A172 (cell line): ENCODE data around the gene ZFAND3. TPM values are rescaled to one million over a fixed set of nuclear protein-coding genes. Genes with fewer than 3 reads are reported as not detected.

Experiments
- DNase-seq: peaks from one replicate; pipeline ENCODE4 v3.0.0-alpha.2; 2015; ENCODE audit warnings: low spot score
- total RNA-seq: library from RNA; depleted of rRNA; stranded (reverse); fragments of >200 nt; shearing (Covaris generic); gene quantifications from 2 replicates; pipeline ENCODE4 v1.2.3, GENCODE V29; 2014

The ZFAND3 gene
- total RNA-seq, 1 experiment from 2014 or later = 10.0 TPM

GRCh38 chr6:37827603-37828265 lies 8.2 kb downstream of the ZFAND3 start:
- no peak for DNase-seq

- DNase-seq = no peak
Measured at GRCh38 chr6:37830225-37830624, 10.7 kb downstream of the ZFAND3 start.

GRCh38 chr6:37831457-37831856 lies 11.9 kb downstream of the ZFAND3 start:
- DNase-seq = no peak

- DNase-seq = no peak
Measured at GRCh38 chr6:37835923-37836322, 16.4 kb downstream of the ZFAND3 start.

GRCh38 chr6:37838219-37838921 lies 18.8 kb downstream of the ZFAND3 start:
- DNase-seq = no peak

- DNase-seq = no peak
Measured at GRCh38 chr6:37840143-37840939, 20.8 kb downstream of the ZFAND3 start.

- DNase-seq = no peak
Measured at GRCh38 chr6:37840940-37841300, 21.4 kb downstream of the ZFAND3 start.

GRCh38 chr6:37845026-37845911 lies 25.7 kb downstream of the ZFAND3 start:
- no peak for DNase-seq

GRCh38 chr6:37845930-37846329 lies 26.4 kb downstream of the ZFAND3 start:
- DNase-seq = no peak

GRCh38 chr6:37847704-37848103 lies 28.2 kb downstream of the ZFAND3 start:
- DNase-seq = no peak

- no peak for DNase-seq
Measured at GRCh38 chr6:37848371-37848770, 28.8 kb downstream of the ZFAND3 start.

GRCh38 chr6:37850260-37850659 lies 30.7 kb downstream of the ZFAND3 start:
- no peak for DNase-seq

- DNase-seq = no peak
Measured at GRCh38 chr6:37850728-37851285, 31.3 kb downstream of the ZFAND3 start.

GRCh38 chr6:37851997-37852524 lies 32.5 kb downstream of the ZFAND3 start:
- DNase-seq = no peak

GRCh38 chr6:37856285-37856684 lies 36.8 kb downstream of the ZFAND3 start:
- no peak for DNase-seq

- DNase-seq = no peak
Measured at GRCh38 chr6:37858363-37858762, 38.8 kb downstream of the ZFAND3 start.

- DNase-seq = peak; percentile 10
Measured at GRCh38 chr6:37860226-37860839, 40.8 kb downstream of the ZFAND3 start.

- DNase-seq = no peak
Measured at GRCh38 chr6:37861452-37861851, 41.9 kb downstream of the ZFAND3 start.

- DNase-seq = no peak
Measured at GRCh38 chr6:37862430-37862829, 42.9 kb downstream of the ZFAND3 start.

GRCh38 chr6:37862992-37863391 lies 43.5 kb downstream of the ZFAND3 start:
- DNase-seq = peak; percentile 46

- no peak for DNase-seq
Measured at GRCh38 chr6:37864250-37864649, 44.7 kb downstream of the ZFAND3 start.
